ENCODE data around the gene TMCO1. TPM values are rescaled to one million over a fixed set of nuclear protein-coding genes. Genes with fewer than 3 reads are reported as not detected.
"Not testable (repeated sequence)": the region's sequence is repeated elsewhere in the genome, so short reads cannot be mapped to it uniquely, and the experiment has no call there.

TMCO1 gene
- total RNA-seq, 1 experiment from 2014 or later = 80.6 TPM

- Histone ChIP-seq H3F3A (ENCODE audit: low read length, unreplicated experiment) (no peaks in the 10 kb centered on the region), H3K9me2 (replicated peaks; ENCODE audit: low read length) (no peaks in the 10 kb centered on the region), H3K4me3 (ENCODE audit: low read length) (no peak overlapping the region), H4K20me1 (ENCODE audit: low read length) (no peaks in the 10 kb centered on the region), H3K4me1 (ENCODE audit: insufficient read depth, low read length) (no peaks in the 10 kb centered on the region), H3K36me3 (ENCODE audit: low read depth, low read length) (no peaks in the 10 kb centered on the region), H3K27ac (ENCODE audit: low read length) (no peak overlapping the region), H3K9ac (ENCODE audit: low read length) (no peak overlapping the region), H3K27me3 (ENCODE audit: low read length) (no peaks in the 10 kb centered on the region), H3K4me2 (ENCODE audit: low read length) (no peak overlapping the region), H3K79me2 (ENCODE audit: low read length) (no peaks in the 10 kb centered on the region), H2AFZ (ENCODE audit: low read length) (no peak overlapping the region), H3K9me3 (ENCODE audit: low read length) (no peaks in the 10 kb centered on the region)
- ChIA-PET CTCF (no interaction called here), POLR2A (ENCODE audit: unreplicated experiment) (no interaction called here)
- BruUV-seq (replicated peaks) = no TSS peak
- ATAC-seq (peak; percentile 92), DNase-seq (peak; percentile 82)
- intact Hi-C loops (cut with micrococcal nuclease) = loop anchor here (1.0 to 10.0 kb wide), 4 partner anchors 111 to 447 kb away; partner anchors contain the start of gene FAM78B
- no peak for TF ChIP-seq EZH2phosphoT487 (IDR thresholded peaks at IDR 0.05; ENCODE audit: borderline replicate concordance, low read length)
- peak; percentile 94 for TF ChIP-seq CTCF (conservative IDR thresholded peaks at IDR 0.05; ENCODE audit: low read depth, low read length)
- no peak for TF ChIP-seq EZH2 (IDR thresholded peaks at IDR 0.05; ENCODE audit: low read length, unreplicated experiment)
Measured at GRCh38 chr1:165717918-165718515, 50.7 kb downstream of the TMCO1 start.

GRCh38 chr1:165716265-165717051, 52.2 kb downstream of the TMCO1 start:
- H3K9ac ChIP-seq (ENCODE audit: low read length); H3K4me1 ChIP-seq (ENCODE audit: insufficient read depth, low read length); H3K4me3 ChIP-seq (ENCODE audit: low read length); H3K9me3 ChIP-seq (ENCODE audit: low read length); CTCF ChIA-PET; H4K20me1 ChIP-seq (ENCODE audit: low read length); POLR2A ChIA-PET (ENCODE audit: unreplicated experiment); H3F3A ChIP-seq (ENCODE audit: low read length, unreplicated experiment); H3K36me3 ChIP-seq (ENCODE audit: low read depth, low read length); H2AFZ ChIP-seq (ENCODE audit: low read length); H3K9me2 ChIP-seq (replicated peaks; ENCODE audit: low read length); H3K79me2 ChIP-seq (ENCODE audit: low read length); H3K27me3 ChIP-seq (ENCODE audit: low read length); H3K27ac ChIP-seq (ENCODE audit: low read length); DNase-seq; H3K4me2 ChIP-seq (ENCODE audit: low read length); BruUV-seq (replicated peaks); ATAC-seq: not testable (repeated sequence)
- intact Hi-C loops (cut with micrococcal nuclease) = loop anchor here (10.0 kb wide), 1 partner anchor 448 kb away; the partner anchor contains the start of gene FAM78B

GRCh38 chr1:165712764-165713163, 55.9 kb downstream of the TMCO1 start:
- H3K9me3 ChIP-seq (ENCODE audit: low read length) = no peaks in the 10 kb centered on the region
- H3K9ac ChIP-seq (ENCODE audit: low read length) = no peak overlapping the region
- no peaks in the 10 kb centered on the region for H4K20me1 ChIP-seq (ENCODE audit: low read length)
- no peak overlapping the region for H3K4me2 ChIP-seq (ENCODE audit: low read length)
- H3K4me3 ChIP-seq (ENCODE audit: low read length) = no peak overlapping the region
- H3K27ac ChIP-seq (ENCODE audit: low read length) = no peak overlapping the region
- intact Hi-C loops (cut with micrococcal nuclease) = loop anchor here (10.0 kb wide), 1 partner anchor 452 kb away; the partner anchor contains the start of gene FAM78B
- H2AFZ ChIP-seq (ENCODE audit: low read length) = no peak overlapping the region
- H3K4me1 ChIP-seq (ENCODE audit: insufficient read depth, low read length) = no peaks in the 10 kb centered on the region
- POLR2A ChIA-PET (ENCODE audit: unreplicated experiment) = interaction anchor here (0.6 kb wide), 1 partner anchor 15 kb away, joined by 3 read pairs; no protein-coding TSS in a partner anchor
- H3K79me2 ChIP-seq (ENCODE audit: low read length) = no peaks in the 10 kb centered on the region
- no peaks in the 10 kb centered on the region for H3K9me2 ChIP-seq (replicated peaks; ENCODE audit: low read length)
- H3F3A ChIP-seq (ENCODE audit: low read length, unreplicated experiment) = no peaks in the 10 kb centered on the region
- H3K36me3 ChIP-seq (ENCODE audit: low read depth, low read length) = no peaks in the 10 kb centered on the region
- CTCF ChIA-PET = no interaction called here
- DNase-seq (no peak), ATAC-seq (no peak)
- BruUV-seq (replicated peaks) = no TSS peak
- H3K27me3 ChIP-seq (ENCODE audit: low read length) = 0 out of 2 replicates have a peak, but pooled peaks cover 3% of the 10 kb centered on the region
- TF ChIP-seq EZH2 (IDR thresholded peaks at IDR 0.05; ENCODE audit: low read length, unreplicated experiment) = no peak
- no peak for TF ChIP-seq CTCF (conservative IDR thresholded peaks at IDR 0.05; ENCODE audit: low read depth, low read length)
- no peak for TF ChIP-seq EZH2phosphoT487 (IDR thresholded peaks at IDR 0.05; ENCODE audit: borderline replicate concordance, low read length)

Data from PC-3 (cell line).